Gastrocnemius medialis (tissue), 4 donors: ENCODE data around the gene FNIP1. TPM values are rescaled to one million over a fixed set of nuclear protein-coding genes. Genes with fewer than 3 reads are reported as not detected.
"Not testable (repeated sequence)": the region's sequence is repeated elsewhere in the genome, so short reads cannot be mapped to it uniquely, and the experiment has no call there.

Experiments used
- ATAC-seq, 2 donors: fragments of 150-250 bp; one replicate each; pipeline ENCODE4 v1.9.1; 2016
- DNase-seq, 2 donors: peaks; one replicate each; pipeline ENCODE4 v3.0.0-alpha.2; 2019
- H3K27ac ChIP-seq, 4 donors: fragments of 200-600 bp; sonication (generic); 1 replicate in 1 of 4; 2 replicates in 3 of 4; pipeline ENCODE4 v1.5.1; 2016 to 2018; ENCODE audit warnings: mild to moderate bottlenecking in 2 of 4, moderate library complexity in 1 of 4
- H3K27me3 ChIP-seq, 3 donors: fragments of 200-600 bp; sonication (generic) in 2 of 3; 1 replicate in 1 of 3; 2 replicates in 2 of 3; pipeline versions ENCODE4 v1.5.1 to v1.6.0; 2016 to 2019; ENCODE audit warnings: mild to moderate bottlenecking in 1 of 3, moderate library complexity in 1 of 3
- H3K36me3 ChIP-seq, 2 donors: fragments of 200-600 bp; sonication (generic) in 1 of 2; one replicate each; pipeline ENCODE4 v1.5.1; 2017 to 2018
- H3K4me1 ChIP-seq, 2 donors: fragments of 200-600 bp; sonication (generic) in 1 of 2; one replicate each; pipeline ENCODE4 v1.5.1; 2016 to 2017; ENCODE audit warnings: mild to moderate bottlenecking in 2 of 2
- H3K4me3 ChIP-seq, 4 donors: fragments of 200-600 bp; sonication (generic) in 3 of 4; 1 replicate in 1 of 4; 2 replicates in 3 of 4; pipeline ENCODE4 v1.5.1; 2016 to 2019; ENCODE audit warnings: mild to moderate bottlenecking in 2 of 4
- H3K9me3 ChIP-seq, 3 donors: fragments of 200-600 bp; sonication (generic) in 2 of 3; 1 replicate in 1 of 3; 2 replicates in 2 of 3; pipeline ENCODE4 v1.5.1; 2016 to 2019
- POLR2A ChIP-seq, 2 donors: fragments of 450-650 bp; IDR thresholded peaks; one replicate each; pipeline ENCODE4 v1.6.1; 2017; ENCODE audit warnings: antibody characterized with exemption in 2 of 2, mild to moderate bottlenecking in 2 of 2, moderate library complexity in 2 of 2
- in situ Hi-C, 4 donors: fragments of 200-750 bp; cut with MboI; loops; one replicate each; pipeline versions ENCODE4 v1.15.0 to v1.8.0; 2017; ENCODE audit warnings: low sequenced_read_pairs in 4 of 4
- intact Hi-C: fragments of 100-400 bp; cut with DNase I; formaldehyde crosslinking; loops from one replicate; pipeline ENCODE4 v1.15.1; 2023; ENCODE audit warnings: low total_unique reads
- total RNA-seq, 4 donors: library from RNA; depleted of rRNA; stranded (reverse); fragments of >200 nt; gene quantifications; one replicate each; pipeline versions ENCODE4 v1.1.0 to v1.2.3, GENCODE V29; 2016
- TF ChIP-seq, protein P1 (sequence below), 5 experiments: fragments of 450-650 bp in 3 of 5; fragments of 200-600 bp in 2 of 5; sonication (generic) in 2 of 5; IDR thresholded peaks in 4 of 5; conservative IDR thresholded peaks in 1 of 5; 1 replicate in 4 of 5; 2 replicates in 1 of 5; pipeline ENCODE4 v1.5.1; 2016 to 2019; ENCODE audit warnings: antibody characterized with exemption in 5 of 5, mild to moderate bottlenecking in 3 of 5, moderate library complexity in 3 of 5

Gene FNIP1
- total RNA-seq, 4 donors from 2014 or later: 53.9 to 84.7 (median 66.9) TPM

DNA sequence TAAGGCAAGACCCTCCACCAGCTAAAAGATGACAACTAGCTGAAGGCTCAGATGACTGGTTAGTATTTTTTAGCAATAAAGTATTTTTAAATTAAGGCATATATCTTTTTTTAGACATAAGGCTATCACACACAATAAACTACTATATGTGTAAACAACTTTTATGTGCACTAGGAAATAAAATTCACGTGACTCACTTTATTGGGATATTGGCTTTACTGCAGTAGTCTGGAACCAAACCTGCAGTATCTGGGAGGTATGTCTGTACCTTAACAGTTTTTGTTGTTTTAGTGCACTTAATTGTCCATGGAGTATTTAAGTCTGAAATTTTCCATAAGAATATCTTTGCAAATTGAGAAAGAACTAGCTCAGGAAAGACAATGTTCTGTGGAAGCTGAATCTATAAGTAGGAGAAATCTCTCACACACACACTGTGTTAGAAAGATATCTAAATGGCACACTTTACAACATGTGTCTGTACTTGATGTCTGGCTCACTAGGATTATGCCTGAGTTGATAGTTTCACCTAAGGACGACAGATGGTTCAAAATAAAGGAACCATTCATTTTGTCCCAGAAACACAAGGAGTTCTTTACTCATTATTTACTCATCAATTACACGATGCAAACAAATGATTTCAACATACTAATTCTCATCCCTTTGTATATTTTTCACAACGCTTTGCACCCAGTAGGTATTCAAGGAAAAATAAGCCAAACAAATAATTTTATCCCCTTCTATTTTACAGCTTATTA lies 166.4 kb downstream of the FNIP1 start:
- TF ChIP-seq, protein P1, sequence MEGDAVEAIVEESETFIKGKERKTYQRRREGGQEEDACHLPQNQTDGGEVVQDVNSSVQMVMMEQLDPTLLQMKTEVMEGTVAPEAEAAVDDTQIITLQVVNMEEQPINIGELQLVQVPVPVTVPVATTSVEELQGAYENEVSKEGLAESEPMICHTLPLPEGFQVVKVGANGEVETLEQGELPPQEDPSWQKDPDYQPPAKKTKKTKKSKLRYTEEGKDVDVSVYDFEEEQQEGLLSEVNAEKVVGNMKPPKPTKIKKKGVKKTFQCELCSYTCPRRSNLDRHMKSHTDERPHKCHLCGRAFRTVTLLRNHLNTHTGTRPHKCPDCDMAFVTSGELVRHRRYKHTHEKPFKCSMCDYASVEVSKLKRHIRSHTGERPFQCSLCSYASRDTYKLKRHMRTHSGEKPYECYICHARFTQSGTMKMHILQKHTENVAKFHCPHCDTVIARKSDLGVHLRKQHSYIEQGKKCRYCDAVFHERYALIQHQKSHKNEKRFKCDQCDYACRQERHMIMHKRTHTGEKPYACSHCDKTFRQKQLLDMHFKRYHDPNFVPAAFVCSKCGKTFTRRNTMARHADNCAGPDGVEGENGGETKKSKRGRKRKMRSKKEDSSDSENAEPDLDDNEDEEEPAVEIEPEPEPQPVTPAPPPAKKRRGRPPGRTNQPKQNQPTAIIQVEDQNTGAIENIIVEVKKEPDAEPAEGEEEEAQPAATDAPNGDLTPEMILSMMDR (IDR thresholded peaks at IDR 0.05 in 4 of 5, conservative IDR thresholded peaks at IDR 0.05 in 1 of 5): no peak
- TF ChIP-seq POLR2A (IDR thresholded peaks at IDR 0.05): no peak
- ATAC-seq: no peak
- Histone ChIP-seq H3K4me3 (no peak overlapping the region), H3K9me3 (no peaks in the 10 kb centered on the region), H3K27ac (no peak overlapping the region), H3K27me3 (no peaks in the 10 kb centered on the region), H3K4me1 (peaks cover 31 to 50% of the 10 kb centered on the region in 2 donors), H3K36me3 (no peaks in the 10 kb centered on the region)
- in situ Hi-C loops: loop anchor here in 3 of 4 donors (5.0 to 25.0 kb wide), 3 partner anchors 164 to 468 kb away; partner anchors contain the start of genes FNIP1 (in 3 of the 3), HINT1 (in 1 of the 3) and LYRM7 (in 1 of the 3)
- no peak for DNase-seq
- intact Hi-C loops: loop anchor here (10.0 kb wide), 1 partner anchor 864 kb away; the partner anchor contains the start of gene IRF1

DNA sequence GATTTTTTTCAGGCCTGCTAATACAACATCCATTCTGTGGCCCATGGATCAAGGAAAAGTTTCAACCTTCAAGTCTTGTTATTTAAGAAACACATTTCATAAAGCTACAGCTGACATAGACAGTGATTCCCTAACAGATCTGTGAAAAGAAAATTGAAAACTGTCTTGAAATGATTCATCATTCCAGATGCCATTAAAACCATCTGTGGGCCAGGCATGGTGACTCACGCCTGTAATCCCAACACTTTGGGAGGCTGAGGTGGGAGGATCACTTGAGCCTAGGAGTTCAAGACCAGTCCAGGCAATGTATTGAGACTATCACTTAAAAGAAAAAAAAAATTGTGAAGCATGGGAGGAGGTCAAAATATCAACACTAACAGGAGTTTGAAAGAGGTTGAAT lies 167.8 kb downstream of the FNIP1 start:
- DNase-seq (no peak), ATAC-seq (no peak)
- Histone ChIP-seq H3K27me3 (no peaks in the 10 kb centered on the region), H3K36me3 (no peaks in the 10 kb centered on the region), H3K9me3 (no peaks in the 10 kb centered on the region), H3K4me1 (peaks cover 27 to 48% of the 10 kb centered on the region in 2 donors), H3K4me3 (no peak overlapping the region), H3K27ac (no peak overlapping the region)
- intact Hi-C loops (no loop called here), in situ Hi-C loops (loop anchor here in 1 of 4 donors (25.0 kb wide), 1 partner anchor 467 kb away; the partner anchor contains the start of genes HINT1 and LYRM7)
- TF ChIP-seq, protein P1 (IDR thresholded peaks at IDR 0.05 in 4 of 5, conservative IDR thresholded peaks at IDR 0.05 in 1 of 5): no peak
- no peak for TF ChIP-seq POLR2A (IDR thresholded peaks at IDR 0.05)

DNA sequence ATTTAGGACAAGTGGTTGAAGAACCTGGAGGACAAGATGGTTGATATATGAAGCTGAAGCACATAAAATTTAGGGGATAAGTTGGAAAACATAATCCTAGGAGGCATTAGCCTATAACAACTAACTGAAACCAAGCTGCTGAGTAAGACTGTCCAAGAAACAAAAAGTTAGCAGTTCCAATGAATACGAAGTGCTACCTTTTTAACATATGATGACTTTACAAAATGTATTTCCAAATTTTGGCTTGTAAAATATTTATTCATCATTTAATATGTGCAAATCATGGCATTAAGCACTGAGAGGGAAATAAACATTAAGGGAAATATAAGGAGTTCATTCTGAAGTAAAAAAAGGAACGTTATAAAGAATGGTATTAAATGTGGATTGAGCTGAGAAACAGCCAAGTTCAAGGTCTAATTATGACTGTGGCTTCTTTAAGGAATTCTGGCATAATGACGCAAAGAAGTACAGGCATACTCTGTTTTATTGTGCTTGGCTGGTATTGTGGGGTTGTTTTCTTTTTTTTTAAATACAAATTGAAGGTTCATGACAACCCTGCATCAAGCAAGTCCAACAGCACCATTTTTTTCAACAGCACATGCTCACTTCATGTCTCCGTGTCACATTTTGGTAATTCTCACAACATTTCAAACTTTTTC lies 169.5 kb downstream of the FNIP1 start:
- ATAC-seq (no peak), DNase-seq (no peak)
- peaks cover 16 to 39% of the 10 kb centered on the region in 2 donors for H3K4me1 ChIP-seq
- intact Hi-C loops: no loop called here
- no peaks in the 10 kb centered on the region for H3K27me3 ChIP-seq
- H3K27ac ChIP-seq: no peak overlapping the region
- TF ChIP-seq, protein P1 (IDR thresholded peaks at IDR 0.05 in 4 of 5, conservative IDR thresholded peaks at IDR 0.05 in 1 of 5): no peak
- TF ChIP-seq POLR2A (IDR thresholded peaks at IDR 0.05): no peak
- H3K9me3 ChIP-seq: no peaks in the 10 kb centered on the region
- in situ Hi-C loops: loop anchor here in 1 of 4 donors (25.0 kb wide), 1 partner anchor 465 kb away; the partner anchor contains the start of genes HINT1 and LYRM7
- no peak overlapping the region for H3K4me3 ChIP-seq
- H3K36me3 ChIP-seq: no peaks in the 10 kb centered on the region

DNA sequence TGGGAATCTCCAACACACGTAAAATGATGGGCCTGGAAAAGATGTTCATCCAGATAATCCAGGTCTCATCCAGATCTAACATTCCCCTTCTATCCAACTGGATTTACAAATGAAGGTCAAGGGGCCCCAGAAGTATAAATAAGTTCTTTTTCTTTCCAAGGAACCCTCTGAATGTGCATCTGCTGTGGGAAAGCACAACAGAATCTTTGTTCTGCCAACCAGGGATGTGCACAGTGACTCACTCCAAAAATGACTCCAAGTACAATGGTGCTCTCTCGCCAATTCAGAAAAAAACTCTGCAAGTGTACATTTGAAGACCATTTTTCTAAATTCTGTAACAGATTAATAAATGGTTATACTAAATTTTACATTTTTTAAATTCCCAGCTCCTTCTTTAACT lies 174.2 kb downstream of the FNIP1 start:
- Histone ChIP-seq H3K36me3 (no peaks in the 10 kb centered on the region), H3K9me3 (no peaks in the 10 kb centered on the region), H3K27ac (peak overlapping the region in 2 of 4 donors; percentile 14 to 27), H3K27me3 (no peaks in the 10 kb centered on the region), H3K4me1 (peaks cover 19 to 43% of the 10 kb centered on the region in 2 donors), H3K4me3 (no peak overlapping the region)
- TF ChIP-seq, protein P1 (IDR thresholded peaks at IDR 0.05 in 4 of 5, conservative IDR thresholded peaks at IDR 0.05 in 1 of 5): no peak
- TF ChIP-seq POLR2A (IDR thresholded peaks at IDR 0.05): no peak
- DNase-seq: no peak
- in situ Hi-C loops: no loop called here
- ATAC-seq: peak; percentile 61 to 80
- intact Hi-C loops: no loop called here

DNA sequence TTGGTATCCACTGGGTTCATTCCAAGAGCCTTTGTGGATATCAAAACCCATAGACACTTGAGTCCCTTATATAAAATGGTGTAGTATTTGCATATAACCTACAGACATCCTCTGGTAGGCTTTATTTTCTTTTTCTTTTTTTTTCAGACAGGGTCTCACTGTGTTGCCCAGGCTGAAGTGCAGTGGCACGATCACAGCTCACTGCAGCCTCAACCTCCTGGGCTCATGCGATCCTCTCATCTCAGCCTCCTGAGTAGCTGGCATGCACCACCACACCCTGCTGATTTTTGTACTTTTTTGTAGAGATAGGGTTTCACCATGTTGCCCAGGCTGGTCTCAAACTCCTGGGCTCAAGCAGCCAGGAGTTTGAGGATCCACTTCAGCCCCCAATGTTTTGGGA lies 175.7 kb downstream of the FNIP1 start:
- H3K27me3 ChIP-seq, DNase-seq, H3K36me3 ChIP-seq, intact Hi-C loops, H3K27ac ChIP-seq, ATAC-seq, in situ Hi-C loops, H3K9me3 ChIP-seq, H3K4me3 ChIP-seq: not testable (repeated sequence)
- H3K4me1 ChIP-seq: peaks cover 15 to 39% of the 10 kb centered on the region in 2 donors
